Sigmoid colon (tissue), 7 donors: ENCODE results near the gene UBXN4. TPM values are rescaled to one million over a fixed set of nuclear protein-coding genes. Genes with fewer than 3 reads are reported as not detected.
"Not testable (repeated sequence)": the region's sequence is repeated elsewhere in the genome, so short reads cannot be mapped to it uniquely, and the experiment has no call there.

Experiments
- DNase-seq: peaks from one replicate; pipeline ENCODE4 v3.0.0-alpha.2; 2019
- H3K27ac ChIP-seq, 4 donors: fragments of 200-600 bp; sonication (generic); one replicate each; pipeline ENCODE4 v1.5.1; 2016 to 2019; ENCODE audit warnings: mild to moderate bottlenecking in 1 of 4
- H3K27me3 ChIP-seq, 3 donors: fragments of 200-600 bp; sonication (generic); one replicate each; pipeline ENCODE4 v1.5.1; 2019; ENCODE audit warnings: mild to moderate bottlenecking in 1 of 3
- H3K36me3 ChIP-seq, 4 donors: fragments of 200-600 bp; sonication (generic); one replicate each; pipeline ENCODE4 v1.5.1; 2016 to 2019
- H3K4me1 ChIP-seq, 4 donors: fragments of 200-600 bp; sonication (generic); one replicate each; pipeline ENCODE4 v1.5.1; 2017 to 2019
- H3K4me3 ChIP-seq, 4 donors: fragments of 200-600 bp; sonication (generic); one replicate each; pipeline ENCODE4 v1.5.1; 2017 to 2019; ENCODE audit warnings: mild to moderate bottlenecking in 2 of 4, moderate library complexity in 1 of 4
- H3K9me3 ChIP-seq, 4 donors: fragments of 200-600 bp in 3 of 4; sonication (generic) in 3 of 4; one replicate each; pipeline versions ENCODE4 v1.5.1 to v1.6.1; 2013 to 2019
- EP300 ChIP-seq, 4 donors: sonication (generic); formaldehyde crosslinking; IDR thresholded peaks; one replicate each; pipeline ENCODE4 v1.6.1; 2017; ENCODE audit warnings: antibody characterized with exemption in 4 of 4
- POLR2A ChIP-seq, 2 donors: fragments of 450-650 bp; IDR thresholded peaks; one replicate each; pipeline ENCODE4 v1.6.1; 2016; ENCODE audit warnings: antibody characterized with exemption in 2 of 2, mild to moderate bottlenecking in 2 of 2, moderate library complexity in 2 of 2
- POLR2AphosphoS5 ChIP-seq, 4 donors: sonication (generic); formaldehyde crosslinking; IDR thresholded peaks; one replicate each; pipeline ENCODE4 v1.6.1; 2017; ENCODE audit warnings: antibody characterized with exemption in 4 of 4
- WGBS, 2 donors: extraction: QIAGEN DNeasy Blood & Tissue Kit; methylation state at CpG; one replicate each; pipeline ENCODE4 v1.1.7; 2013; 5-methylcytosine and 5-hydroxymethylcytosine counted together
- intact Hi-C: fragments of 100-400 bp; cut with DNase I; formaldehyde crosslinking; loops from one replicate; pipeline ENCODE4 v1.15.1; 2023
- polyA plus RNA-seq, 3 donors: library from polyadenylated mRNA; stranded (reverse); fragments of 200-250 nt; gene quantifications; one replicate each; pipeline ENCODE4 v1.2.3, GENCODE V29; 2013
- total RNA-seq, 4 donors: library from RNA; depleted of rRNA; stranded (reverse); fragments of >200 nt; gene quantifications; one replicate each; pipeline ENCODE4 v1.1.0, GENCODE V29; 2016
- TF ChIP-seq, protein P1 (sequence below), 4 experiments: fragments of 450-650 bp in 3 of 4; fragments of 200-600 bp in 1 of 4; IDR thresholded peaks; one replicate each; pipeline ENCODE4 v1.5.1; 2016 to 2019; ENCODE audit warnings: antibody characterized with exemption in 4 of 4, mild to moderate bottlenecking in 3 of 4, moderate library complexity in 2 of 4
- donor health status: healthy with polysubstance abuse.
- donor health status: Bipolar disorder and iron deficiency.
- donor health status: healthy.

UBXN4 gene
- total and polyA plus RNA-seq, 7 donors: 23.4 to 63.3 (median 51.8) TPM

DNA sequence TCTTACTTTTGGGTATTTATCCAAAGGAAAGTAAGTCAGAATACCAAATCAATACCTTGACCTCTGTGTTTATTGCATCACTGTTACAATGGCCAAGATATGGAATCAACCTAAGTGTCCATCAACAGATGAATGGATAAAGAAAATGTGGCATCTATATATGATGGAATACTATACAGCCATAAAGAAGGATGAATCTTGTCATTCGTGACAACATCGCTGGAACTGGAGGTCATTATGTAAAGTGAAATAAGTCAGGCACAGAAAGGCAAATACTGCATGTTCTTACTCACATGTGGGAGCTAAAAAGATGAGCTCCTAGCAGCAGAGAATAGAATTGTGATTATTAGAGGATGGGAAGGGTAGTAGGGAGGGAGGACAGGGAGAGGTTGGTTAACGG lies 60.7 kb downstream of the UBXN4 start:
- Histone ChIP-seq H3K4me1 (no peaks in the 10 kb centered on the region), H3K27ac (no peak overlapping the region), H3K4me3 (no peak overlapping the region), H3K36me3 (no peaks in the 10 kb centered on the region), H3K27me3 (no peaks in the 10 kb centered on the region), H3K9me3 (peaks cover 0 to 6% (median 0%) of the 10 kb centered on the region in 4 donors)
- intact Hi-C loops: no loop called here
- TF ChIP-seq EP300 (IDR thresholded peaks at IDR 0.05): no peak
- no peak for TF ChIP-seq POLR2AphosphoS5 (IDR thresholded peaks at IDR 0.05)
- TF ChIP-seq, protein P1, sequence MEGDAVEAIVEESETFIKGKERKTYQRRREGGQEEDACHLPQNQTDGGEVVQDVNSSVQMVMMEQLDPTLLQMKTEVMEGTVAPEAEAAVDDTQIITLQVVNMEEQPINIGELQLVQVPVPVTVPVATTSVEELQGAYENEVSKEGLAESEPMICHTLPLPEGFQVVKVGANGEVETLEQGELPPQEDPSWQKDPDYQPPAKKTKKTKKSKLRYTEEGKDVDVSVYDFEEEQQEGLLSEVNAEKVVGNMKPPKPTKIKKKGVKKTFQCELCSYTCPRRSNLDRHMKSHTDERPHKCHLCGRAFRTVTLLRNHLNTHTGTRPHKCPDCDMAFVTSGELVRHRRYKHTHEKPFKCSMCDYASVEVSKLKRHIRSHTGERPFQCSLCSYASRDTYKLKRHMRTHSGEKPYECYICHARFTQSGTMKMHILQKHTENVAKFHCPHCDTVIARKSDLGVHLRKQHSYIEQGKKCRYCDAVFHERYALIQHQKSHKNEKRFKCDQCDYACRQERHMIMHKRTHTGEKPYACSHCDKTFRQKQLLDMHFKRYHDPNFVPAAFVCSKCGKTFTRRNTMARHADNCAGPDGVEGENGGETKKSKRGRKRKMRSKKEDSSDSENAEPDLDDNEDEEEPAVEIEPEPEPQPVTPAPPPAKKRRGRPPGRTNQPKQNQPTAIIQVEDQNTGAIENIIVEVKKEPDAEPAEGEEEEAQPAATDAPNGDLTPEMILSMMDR (IDR thresholded peaks at IDR 0.05): no peak
- TF ChIP-seq POLR2A (IDR thresholded peaks at IDR 0.05): no peak
- no peak for DNase-seq
- 64 to 66% methylated on average over 3 of the region's 3 CpGs for WGBS, 2 donors

DNA sequence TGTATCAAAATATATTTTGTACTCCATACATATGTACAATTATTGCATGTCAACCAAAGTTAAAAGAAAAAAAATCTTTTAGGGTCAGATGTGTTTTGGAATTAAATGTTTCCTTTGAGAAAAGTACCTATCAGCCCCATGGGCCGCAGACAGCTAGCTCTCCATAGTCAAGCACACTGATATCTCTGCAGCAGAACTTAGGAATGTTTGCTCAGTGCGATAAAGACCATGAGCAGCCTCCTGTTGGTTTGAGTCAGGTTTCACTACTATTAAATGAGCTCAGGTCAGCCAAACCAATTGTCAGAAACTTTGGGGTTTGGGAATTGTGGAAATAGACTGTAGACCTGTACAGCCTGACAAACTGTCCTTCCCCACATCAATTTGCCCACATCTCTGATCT lies 61.6 kb downstream of the UBXN4 start:
- no peaks in the 10 kb centered on the region for H3K4me1 ChIP-seq
- intact Hi-C loops: no loop called here
- no peak for DNase-seq
- H3K27me3 ChIP-seq: no peaks in the 10 kb centered on the region
- TF ChIP-seq POLR2AphosphoS5 (IDR thresholded peaks at IDR 0.05) (no peak), POLR2A (IDR thresholded peaks at IDR 0.05) (no peak), EP300 (IDR thresholded peaks at IDR 0.05) (no peak)
- TF ChIP-seq, protein P1 (IDR thresholded peaks at IDR 0.05): no peak
- H3K9me3 ChIP-seq: peaks cover 0 to 6% (median 0%) of the 10 kb centered on the region in 4 donors
- H3K4me3 ChIP-seq: no peak overlapping the region
- H3K27ac ChIP-seq: no peak overlapping the region
- no peaks in the 10 kb centered on the region for H3K36me3 ChIP-seq
- WGBS, 2 donors: 83 to 87% methylated on average over 2 of the region's 2 CpGs

DNA sequence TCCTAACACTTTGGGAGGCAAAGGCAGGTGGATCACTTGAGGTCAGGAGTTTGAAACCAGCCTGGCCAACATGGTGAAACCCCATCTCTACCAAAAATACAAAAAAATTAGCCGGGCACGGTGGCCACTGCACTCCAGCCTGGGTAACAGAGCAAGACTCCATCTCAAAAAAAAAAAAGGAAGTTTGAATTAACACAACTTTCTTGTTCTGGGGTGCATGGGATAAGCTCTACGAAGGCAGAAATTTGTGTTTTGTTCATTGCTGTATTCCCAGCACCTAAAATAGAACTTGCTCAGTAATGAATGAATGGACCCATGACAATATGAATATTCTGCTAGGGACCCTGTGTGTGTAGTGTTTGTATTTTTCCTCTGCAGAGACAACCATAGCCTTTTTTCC lies 66.2 kb downstream of the UBXN4 start:
- H3K9me3 ChIP-seq, intact Hi-C loops, DNase-seq, H3K27ac ChIP-seq, H3K4me1 ChIP-seq, H3K27me3 ChIP-seq, H3K4me3 ChIP-seq, H3K36me3 ChIP-seq: not testable (repeated sequence)
- 86 to 93% methylated on average over 3 of the region's 3 CpGs for WGBS, 2 donors

DNA sequence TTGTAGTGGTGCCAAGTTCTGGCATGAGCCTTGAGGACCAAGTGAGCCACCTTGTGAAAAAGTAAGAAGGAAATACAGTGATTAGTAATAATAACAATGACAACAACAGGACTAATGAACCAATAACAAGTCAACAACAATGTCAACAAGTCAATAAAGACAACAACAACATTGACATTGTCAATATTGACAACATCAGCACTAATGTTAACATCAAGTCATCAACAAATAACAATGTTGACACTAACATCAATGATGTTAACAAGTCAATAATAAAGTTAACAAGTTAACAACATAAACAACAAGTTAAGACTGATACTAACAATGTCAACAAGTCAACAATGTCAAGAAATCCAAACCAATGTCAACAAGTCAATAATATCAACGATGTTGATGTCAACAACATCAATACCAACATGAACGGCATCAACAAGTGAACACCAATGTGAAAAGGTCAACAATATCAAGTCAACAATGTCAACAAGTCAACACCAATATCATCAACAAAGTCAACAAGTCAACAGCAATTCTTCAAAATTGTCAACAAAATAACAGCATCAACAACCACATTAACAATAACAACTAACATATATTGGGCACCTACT lies 71.4 kb downstream of the UBXN4 start:
- no peaks in the 10 kb centered on the region for H3K9me3 ChIP-seq
- no peaks in the 10 kb centered on the region for H3K4me1 ChIP-seq
- intact Hi-C loops: no loop called here
- 83 to 85% methylated on average over 2 of the region's 2 CpGs for WGBS, 2 donors
- H3K4me3 ChIP-seq: no peak overlapping the region
- H3K27ac ChIP-seq: no peak overlapping the region
- no peak for DNase-seq
- no peaks in the 10 kb centered on the region for H3K27me3 ChIP-seq
- TF ChIP-seq, protein P1 (IDR thresholded peaks at IDR 0.05): no peak
- no peak for TF ChIP-seq POLR2AphosphoS5 (IDR thresholded peaks at IDR 0.05)
- TF ChIP-seq EP300 (IDR thresholded peaks at IDR 0.05): no peak
- TF ChIP-seq POLR2A (IDR thresholded peaks at IDR 0.05): no peak
- H3K36me3 ChIP-seq: no peaks in the 10 kb centered on the region

DNA sequence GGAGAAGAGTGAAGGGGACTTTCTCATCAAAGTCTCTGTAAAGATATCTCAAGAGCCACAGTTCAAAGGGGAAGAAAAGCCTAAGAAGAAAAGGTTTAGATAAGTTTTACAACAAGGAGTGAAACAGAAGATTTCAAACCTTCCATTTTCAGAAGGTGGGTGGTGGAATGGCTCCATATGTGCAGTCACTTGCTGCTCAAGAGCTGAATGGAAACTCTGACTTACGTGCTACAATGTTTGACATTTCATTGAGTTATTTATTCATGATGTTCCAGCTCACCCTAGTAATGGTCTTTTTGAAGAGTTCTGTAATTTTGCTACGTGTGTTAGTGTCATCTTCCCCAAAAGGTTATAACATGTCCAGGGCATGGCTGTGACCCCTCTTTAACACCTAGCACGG lies 73.6 kb downstream of the UBXN4 start:
- WGBS, 2 donors: 66 to 85% methylated on average over 3 of the region's 3 CpGs
- H3K4me3 ChIP-seq: no peak overlapping the region
- intact Hi-C loops: no loop called here
- H3K27me3 ChIP-seq: no peaks in the 10 kb centered on the region
- DNase-seq: no peak
- no peak overlapping the region for H3K27ac ChIP-seq
- no peaks in the 10 kb centered on the region for H3K4me1 ChIP-seq
- TF ChIP-seq EP300 (IDR thresholded peaks at IDR 0.05): no peak
- no peak for TF ChIP-seq POLR2AphosphoS5 (IDR thresholded peaks at IDR 0.05)
- no peak for TF ChIP-seq POLR2A (IDR thresholded peaks at IDR 0.05)
- TF ChIP-seq, protein P1 (IDR thresholded peaks at IDR 0.05): no peak
- H3K9me3 ChIP-seq: no peaks in the 10 kb centered on the region
- H3K36me3 ChIP-seq: no peaks in the 10 kb centered on the region
